ENCODE results near the gene DIS3L2. TPM values are rescaled to one million over a fixed set of nuclear protein-coding genes. Genes with fewer than 3 reads are reported as not detected.

Gene DIS3L2
- total and polyA plus RNA-seq, 2 experiments from 2014 or later = 15.2 to 25.3 TPM

DNA sequence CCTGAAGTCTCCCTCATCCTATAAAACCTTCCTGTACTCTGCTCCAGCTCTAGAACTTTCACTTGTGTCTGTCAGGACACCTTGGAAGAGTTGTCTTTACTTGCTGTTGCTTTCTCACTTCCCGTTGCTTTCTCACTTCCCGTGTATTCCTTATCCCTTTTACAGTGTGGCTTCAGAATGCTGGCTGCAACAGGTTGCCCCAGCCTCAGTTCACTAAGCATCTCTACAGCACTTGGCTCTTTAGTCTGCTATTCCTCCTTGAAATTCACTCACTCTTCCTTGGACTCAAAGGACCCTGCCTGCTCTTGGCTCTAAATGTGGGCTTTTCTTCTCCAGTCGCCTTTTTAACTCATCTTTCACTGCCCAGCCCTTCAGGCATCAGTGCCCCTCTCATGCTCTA is 254.5 kb downstream of the DIS3L2 start:
- H2AFZ ChIP-seq = no peak overlapping the region
- no peaks in the 10 kb centered on the region for H3K79me2 ChIP-seq (replicated peaks; ENCODE audit: insufficient read depth)
- no peak for ATAC-seq
- H3F3A ChIP-seq (replicated peaks; ENCODE audit: low read depth) = no peaks in the 10 kb centered on the region
- H3K27me3 ChIP-seq (ENCODE audit: insufficient read depth) = no peaks in the 10 kb centered on the region
- Mint-ChIP-seq H3K27me3 (ENCODE audit: insufficient read depth, low read depth, poor library complexity) (peaks cover 2% of the 10 kb centered on the region), H3K36me3 (ENCODE audit: low read depth) (no peaks in the 10 kb centered on the region), H3K4me1 (peaks cover 10% of the 10 kb centered on the region), H3K27ac (no peak overlapping the region), H3K4me3 (no peak overlapping the region), H3K9me3 (no peaks in the 10 kb centered on the region)
- no peak overlapping the region for H3K27ac ChIP-seq (ENCODE audit: low read depth)
- H3K36me3 ChIP-seq (ENCODE audit: insufficient read depth) = no peaks in the 10 kb centered on the region
- no peaks in the 10 kb centered on the region for H3K9me2 ChIP-seq (ENCODE audit: insufficient read depth)
- no peaks in the 10 kb centered on the region for H3K4me1 ChIP-seq (ENCODE audit: insufficient read depth)
- no peak for DNase-seq (ENCODE audit: low spot score)
- H4K20me1 ChIP-seq (replicated peaks; ENCODE audit: insufficient read depth) = peaks cover 3% of the 10 kb centered on the region; the same call in 1 of the 2 replicates
- no peak overlapping the region for H3K4me3 ChIP-seq
- no peak overlapping the region for H3K4me2 ChIP-seq
- TF ChIP-seq ZNF331 (CRISPR knock-in tag; IDR thresholded peaks at IDR 0.05; ENCODE audit: low read depth) (no peak), JUNB (IDR thresholded peaks at IDR 0.05; ENCODE audit: unreplicated experiment) (no peak), CREB1 (CRISPR knock-in tag; IDR thresholded peaks at IDR 0.05; ENCODE audit: low read depth) (no peak), NANOG (IDR thresholded peaks at IDR 0.05; ENCODE audit: borderline replicate concordance) (no peak), EZH2phosphoT487 (IDR thresholded peaks at IDR 0.05; ENCODE audit: unreplicated experiment) (no peak), STAT1 (IDR thresholded peaks at IDR 0.05; ENCODE audit: unreplicated experiment) (no peak)
- TF ChIP-seq, protein P1, sequence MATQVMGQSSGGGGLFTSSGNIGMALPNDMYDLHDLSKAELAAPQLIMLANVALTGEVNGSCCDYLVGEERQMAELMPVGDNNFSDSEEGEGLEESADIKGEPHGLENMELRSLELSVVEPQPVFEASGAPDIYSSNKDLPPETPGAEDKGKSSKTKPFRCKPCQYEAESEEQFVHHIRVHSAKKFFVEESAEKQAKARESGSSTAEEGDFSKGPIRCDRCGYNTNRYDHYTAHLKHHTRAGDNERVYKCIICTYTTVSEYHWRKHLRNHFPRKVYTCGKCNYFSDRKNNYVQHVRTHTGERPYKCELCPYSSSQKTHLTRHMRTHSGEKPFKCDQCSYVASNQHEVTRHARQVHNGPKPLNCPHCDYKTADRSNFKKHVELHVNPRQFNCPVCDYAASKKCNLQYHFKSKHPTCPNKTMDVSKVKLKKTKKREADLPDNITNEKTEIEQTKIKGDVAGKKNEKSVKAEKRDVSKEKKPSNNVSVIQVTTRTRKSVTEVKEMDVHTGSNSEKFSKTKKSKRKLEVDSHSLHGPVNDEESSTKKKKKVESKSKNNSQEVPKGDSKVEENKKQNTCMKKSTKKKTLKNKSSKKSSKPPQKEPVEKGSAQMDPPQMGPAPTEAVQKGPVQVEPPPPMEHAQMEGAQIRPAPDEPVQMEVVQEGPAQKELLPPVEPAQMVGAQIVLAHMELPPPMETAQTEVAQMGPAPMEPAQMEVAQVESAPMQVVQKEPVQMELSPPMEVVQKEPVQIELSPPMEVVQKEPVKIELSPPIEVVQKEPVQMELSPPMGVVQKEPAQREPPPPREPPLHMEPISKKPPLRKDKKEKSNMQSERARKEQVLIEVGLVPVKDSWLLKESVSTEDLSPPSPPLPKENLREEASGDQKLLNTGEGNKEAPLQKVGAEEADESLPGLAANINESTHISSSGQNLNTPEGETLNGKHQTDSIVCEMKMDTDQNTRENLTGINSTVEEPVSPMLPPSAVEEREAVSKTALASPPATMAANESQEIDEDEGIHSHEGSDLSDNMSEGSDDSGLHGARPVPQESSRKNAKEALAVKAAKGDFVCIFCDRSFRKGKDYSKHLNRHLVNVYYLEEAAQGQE (IDR thresholded peaks at IDR 0.05; ENCODE audit: unreplicated experiment) = no peak
- TF ChIP-seq, protein P2, sequence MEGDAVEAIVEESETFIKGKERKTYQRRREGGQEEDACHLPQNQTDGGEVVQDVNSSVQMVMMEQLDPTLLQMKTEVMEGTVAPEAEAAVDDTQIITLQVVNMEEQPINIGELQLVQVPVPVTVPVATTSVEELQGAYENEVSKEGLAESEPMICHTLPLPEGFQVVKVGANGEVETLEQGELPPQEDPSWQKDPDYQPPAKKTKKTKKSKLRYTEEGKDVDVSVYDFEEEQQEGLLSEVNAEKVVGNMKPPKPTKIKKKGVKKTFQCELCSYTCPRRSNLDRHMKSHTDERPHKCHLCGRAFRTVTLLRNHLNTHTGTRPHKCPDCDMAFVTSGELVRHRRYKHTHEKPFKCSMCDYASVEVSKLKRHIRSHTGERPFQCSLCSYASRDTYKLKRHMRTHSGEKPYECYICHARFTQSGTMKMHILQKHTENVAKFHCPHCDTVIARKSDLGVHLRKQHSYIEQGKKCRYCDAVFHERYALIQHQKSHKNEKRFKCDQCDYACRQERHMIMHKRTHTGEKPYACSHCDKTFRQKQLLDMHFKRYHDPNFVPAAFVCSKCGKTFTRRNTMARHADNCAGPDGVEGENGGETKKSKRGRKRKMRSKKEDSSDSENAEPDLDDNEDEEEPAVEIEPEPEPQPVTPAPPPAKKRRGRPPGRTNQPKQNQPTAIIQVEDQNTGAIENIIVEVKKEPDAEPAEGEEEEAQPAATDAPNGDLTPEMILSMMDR (conservative IDR thresholded peaks at IDR 0.05; ENCODE audit: low read depth in 2 of 2) = no peak
- TF ChIP-seq, protein P3, sequence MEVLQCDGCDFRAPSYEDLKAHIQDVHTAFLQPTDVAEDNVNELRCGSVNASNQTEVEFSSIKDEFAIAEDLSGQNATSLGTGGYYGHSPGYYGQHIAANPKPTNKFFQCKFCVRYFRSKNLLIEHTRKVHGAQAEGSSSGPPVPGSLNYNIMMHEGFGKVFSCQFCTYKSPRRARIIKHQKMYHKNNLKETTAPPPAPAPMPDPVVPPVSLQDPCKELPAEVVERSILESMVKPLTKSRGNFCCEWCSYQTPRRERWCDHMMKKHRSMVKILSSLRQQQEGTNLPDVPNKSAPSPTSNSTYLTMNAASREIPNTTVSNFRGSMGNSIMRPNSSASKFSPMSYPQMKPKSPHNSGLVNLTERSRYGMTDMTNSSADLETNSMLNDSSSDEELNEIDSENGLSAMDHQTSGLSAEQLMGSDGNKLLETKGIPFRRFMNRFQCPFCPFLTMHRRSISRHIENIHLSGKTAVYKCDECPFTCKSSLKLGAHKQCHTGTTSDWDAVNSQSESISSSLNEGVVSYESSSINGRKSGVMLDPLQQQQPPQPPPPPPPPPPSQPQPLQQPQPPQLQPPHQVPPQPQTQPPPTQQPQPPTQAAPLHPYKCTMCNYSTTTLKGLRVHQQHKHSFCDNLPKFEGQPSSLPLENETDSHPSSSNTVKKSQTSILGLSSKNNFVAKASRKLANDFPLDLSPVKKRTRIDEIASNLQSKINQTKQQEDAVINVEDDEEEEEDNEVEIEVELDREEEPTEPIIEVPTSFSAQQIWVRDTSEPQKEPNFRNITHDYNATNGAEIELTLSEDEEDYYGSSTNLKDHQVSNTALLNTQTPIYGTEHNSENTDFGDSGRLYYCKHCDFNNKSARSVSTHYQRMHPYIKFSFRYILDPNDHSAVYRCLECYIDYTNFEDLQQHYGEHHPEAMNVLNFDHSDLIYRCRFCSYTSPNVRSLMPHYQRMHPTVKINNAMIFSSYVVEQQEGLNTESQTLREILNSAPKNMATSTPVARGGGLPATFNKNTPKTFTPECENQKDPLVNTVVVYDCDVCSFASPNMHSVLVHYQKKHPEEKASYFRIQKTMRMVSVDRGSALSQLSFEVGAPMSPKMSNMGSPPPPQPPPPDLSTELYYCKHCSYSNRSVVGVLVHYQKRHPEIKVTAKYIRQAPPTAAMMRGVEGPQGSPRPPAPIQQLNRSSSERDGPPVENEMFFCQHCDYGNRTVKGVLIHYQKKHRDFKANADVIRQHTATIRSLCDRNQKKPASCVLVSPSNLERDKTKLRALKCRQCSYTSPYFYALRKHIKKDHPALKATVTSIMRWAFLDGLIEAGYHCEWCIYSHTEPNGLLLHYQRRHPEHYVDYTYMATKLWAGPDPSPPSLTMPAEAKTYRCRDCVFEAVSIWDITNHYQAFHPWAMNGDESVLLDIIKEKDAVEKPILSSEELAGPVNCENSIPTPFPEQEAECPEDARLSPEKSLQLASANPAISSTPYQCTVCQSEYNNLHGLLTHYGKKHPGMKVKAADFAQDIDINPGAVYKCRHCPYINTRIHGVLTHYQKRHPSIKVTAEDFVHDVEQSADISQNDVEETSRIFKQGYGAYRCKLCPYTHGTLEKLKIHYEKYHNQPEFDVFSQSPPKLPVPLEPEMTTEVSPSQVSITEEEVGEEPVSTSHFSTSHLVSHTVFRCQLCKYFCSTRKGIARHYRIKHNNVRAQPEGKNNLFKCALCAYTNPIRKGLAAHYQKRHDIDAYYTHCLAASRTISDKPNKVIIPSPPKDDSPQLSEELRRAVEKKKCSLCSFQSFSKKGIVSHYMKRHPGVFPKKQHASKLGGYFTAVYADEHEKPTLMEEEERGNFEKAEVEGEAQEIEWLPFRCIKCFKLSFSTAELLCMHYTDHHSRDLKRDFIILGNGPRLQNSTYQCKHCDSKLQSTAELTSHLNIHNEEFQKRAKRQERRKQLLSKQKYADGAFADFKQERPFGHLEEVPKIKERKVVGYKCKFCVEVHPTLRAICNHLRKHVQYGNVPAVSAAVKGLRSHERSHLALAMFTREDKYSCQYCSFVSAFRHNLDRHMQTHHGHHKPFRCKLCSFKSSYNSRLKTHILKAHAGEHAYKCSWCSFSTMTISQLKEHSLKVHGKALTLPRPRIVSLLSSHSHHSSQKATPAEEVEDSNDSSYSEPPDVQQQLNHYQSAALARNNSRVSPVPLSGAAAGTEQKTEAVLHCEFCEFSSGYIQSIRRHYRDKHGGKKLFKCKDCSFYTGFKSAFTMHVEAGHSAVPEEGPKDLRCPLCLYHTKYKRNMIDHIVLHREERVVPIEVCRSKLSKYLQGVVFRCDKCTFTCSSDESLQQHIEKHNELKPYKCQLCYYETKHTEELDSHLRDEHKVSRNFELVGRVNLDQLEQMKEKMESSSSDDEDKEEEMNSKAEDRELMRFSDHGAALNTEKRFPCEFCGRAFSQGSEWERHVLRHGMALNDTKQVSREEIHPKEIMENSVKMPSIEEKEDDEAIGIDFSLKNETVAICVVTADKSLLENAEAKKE (CRISPR knock-in tag; IDR thresholded peaks at IDR 0.05) = no peak
- TF ChIP-seq, protein P4, sequence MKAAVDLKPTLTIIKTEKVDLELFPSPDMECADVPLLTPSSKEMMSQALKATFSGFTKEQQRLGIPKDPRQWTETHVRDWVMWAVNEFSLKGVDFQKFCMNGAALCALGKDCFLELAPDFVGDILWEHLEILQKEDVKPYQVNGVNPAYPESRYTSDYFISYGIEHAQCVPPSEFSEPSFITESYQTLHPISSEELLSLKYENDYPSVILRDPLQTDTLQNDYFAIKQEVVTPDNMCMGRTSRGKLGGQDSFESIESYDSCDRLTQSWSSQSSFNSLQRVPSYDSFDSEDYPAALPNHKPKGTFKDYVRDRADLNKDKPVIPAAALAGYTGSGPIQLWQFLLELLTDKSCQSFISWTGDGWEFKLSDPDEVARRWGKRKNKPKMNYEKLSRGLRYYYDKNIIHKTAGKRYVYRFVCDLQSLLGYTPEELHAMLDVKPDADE (IDR thresholded peaks at IDR 0.05) = no peak
